ENCODE measurements around the gene PPP5C.

The PPP5C gene

DNA sequence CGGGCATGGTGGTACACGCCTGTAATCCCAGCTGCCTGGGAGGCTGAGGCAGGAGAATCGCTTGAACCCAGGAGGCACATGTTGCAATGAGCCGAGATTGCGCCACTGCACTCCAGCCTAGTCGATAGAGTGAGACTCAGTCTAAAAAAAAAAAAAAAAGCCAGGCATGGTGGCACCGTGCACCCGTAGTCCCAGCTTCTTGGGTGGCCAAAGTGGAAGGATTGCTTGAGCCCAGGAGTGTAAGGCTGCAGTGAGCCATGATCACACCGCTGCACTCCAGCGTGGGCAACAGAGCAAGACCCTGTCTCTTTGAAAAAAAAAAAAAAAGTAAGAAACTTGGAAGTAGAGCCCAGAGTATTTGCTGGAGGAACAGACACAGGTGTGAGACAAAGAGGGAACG lies 38.7 kb downstream of the PPP5C start:
- TF ChIP-seq, protein P1, sequence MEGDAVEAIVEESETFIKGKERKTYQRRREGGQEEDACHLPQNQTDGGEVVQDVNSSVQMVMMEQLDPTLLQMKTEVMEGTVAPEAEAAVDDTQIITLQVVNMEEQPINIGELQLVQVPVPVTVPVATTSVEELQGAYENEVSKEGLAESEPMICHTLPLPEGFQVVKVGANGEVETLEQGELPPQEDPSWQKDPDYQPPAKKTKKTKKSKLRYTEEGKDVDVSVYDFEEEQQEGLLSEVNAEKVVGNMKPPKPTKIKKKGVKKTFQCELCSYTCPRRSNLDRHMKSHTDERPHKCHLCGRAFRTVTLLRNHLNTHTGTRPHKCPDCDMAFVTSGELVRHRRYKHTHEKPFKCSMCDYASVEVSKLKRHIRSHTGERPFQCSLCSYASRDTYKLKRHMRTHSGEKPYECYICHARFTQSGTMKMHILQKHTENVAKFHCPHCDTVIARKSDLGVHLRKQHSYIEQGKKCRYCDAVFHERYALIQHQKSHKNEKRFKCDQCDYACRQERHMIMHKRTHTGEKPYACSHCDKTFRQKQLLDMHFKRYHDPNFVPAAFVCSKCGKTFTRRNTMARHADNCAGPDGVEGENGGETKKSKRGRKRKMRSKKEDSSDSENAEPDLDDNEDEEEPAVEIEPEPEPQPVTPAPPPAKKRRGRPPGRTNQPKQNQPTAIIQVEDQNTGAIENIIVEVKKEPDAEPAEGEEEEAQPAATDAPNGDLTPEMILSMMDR (IDR thresholded peaks at IDR 0.05; ENCODE audit: low read length, missing control alignments): no peak
- DNase-seq (ENCODE audit: low read depth): no peak
- H3K4me3 ChIP-seq (replicated peaks; ENCODE audit: low read depth, low read length): no peak overlapping the region

- H3K4me3 ChIP-seq (replicated peaks; ENCODE audit: low read depth, low read length): no peak overlapping the region
- DNase-seq (ENCODE audit: low read depth): no peak
- TF ChIP-seq, protein P1 (IDR thresholded peaks at IDR 0.05; ENCODE audit: low read length, missing control alignments): no peak
These were observed 39.3 kb downstream of the PPP5C start for GRCh38 chr19:46386151-46386550.

DNA sequence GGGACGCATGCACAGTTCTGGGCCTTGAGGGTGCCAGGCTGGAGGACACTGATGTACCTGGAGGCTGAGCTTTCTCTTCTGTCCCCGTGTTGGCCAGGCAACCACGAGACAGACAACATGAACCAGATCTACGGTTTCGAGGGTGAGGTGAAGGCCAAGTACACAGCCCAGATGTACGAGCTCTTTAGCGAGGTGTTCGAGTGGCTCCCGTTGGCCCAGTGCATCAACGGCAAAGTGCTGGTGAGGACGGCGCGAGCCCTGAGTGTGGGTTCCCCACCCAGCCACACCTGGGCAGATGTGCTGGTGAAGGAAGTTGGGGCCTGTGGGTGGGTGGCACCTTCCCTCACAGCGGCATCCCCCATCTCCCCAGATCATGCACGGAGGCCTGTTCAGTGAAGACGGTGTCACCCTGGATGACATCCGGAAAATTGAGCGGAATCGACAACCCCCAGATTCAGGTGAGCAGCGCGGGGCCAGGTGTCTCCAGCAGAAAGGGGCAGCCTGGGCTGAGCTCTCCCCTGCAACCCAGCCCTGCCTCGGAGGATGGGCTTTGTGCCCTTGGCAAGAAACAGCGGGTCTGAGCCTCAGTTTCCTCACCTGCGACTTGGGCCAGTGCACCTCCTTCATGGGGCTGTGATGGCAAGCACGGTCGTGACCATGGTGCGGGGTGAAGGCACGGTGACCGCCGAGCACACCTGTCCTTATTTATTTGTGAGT lies 40.3 kb downstream of the PPP5C start:
- no peak for DNase-seq (ENCODE audit: low read depth)

GRCh38 chr19:46387713-46388130 lies 40.8 kb downstream of the PPP5C start:
- DNase-seq (ENCODE audit: low read depth): no peak
- TF ChIP-seq, protein P1 (IDR thresholded peaks at IDR 0.05; ENCODE audit: low read length, missing control alignments): no peak
- no peak overlapping the region for H3K4me3 ChIP-seq (replicated peaks; ENCODE audit: low read depth, low read length)

More for the DNA sequence above, 40.3 kb downstream of the PPP5C start:
- TF ChIP-seq, protein P1 (IDR thresholded peaks at IDR 0.05; ENCODE audit: low read length, missing control alignments): no peak
- no peak overlapping the region for H3K4me3 ChIP-seq (replicated peaks; ENCODE audit: low read depth, low read length)

DNA sequence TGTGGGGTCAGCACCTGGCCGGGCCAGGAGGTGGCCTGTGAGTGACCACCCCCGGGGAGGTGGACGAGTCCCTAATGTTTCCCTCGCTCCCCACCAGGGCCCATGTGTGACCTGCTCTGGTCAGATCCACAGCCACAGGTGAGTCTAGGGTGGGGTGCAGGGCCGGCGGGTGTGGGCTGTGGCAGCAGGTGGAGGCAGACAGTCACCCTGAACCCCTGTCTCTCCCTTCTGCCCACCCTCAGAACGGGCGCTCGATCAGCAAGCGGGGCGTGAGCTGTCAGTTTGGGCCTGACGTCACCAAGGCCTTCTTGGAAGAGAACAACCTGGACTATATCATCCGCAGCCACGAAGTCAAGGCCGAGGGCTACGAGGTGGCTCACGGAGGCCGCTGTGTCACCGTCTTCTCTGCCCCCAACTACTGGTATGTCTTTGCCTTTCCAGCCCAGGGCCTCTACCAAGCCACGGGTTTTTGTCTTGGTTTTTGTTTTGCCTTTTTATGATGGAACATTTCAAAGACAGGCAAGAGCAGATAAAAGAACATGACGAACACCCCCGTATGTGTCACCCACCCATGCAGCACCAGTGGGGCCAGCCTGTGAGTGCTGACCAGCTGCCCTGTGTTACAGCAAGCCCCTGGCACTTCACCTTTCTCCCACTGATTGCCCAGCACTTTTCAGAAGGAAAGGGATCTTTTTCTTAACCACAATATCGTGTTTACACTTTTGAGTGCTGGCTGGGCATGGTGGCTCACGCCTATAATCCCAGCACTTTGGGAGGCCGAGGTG lies 41.6 kb downstream of the PPP5C start:
- no peak overlapping the region for H3K4me3 ChIP-seq (replicated peaks; ENCODE audit: low read depth, low read length)
- no peak for DNase-seq (ENCODE audit: low read depth)
- TF ChIP-seq, protein P1 (IDR thresholded peaks at IDR 0.05; ENCODE audit: low read length, missing control alignments): no peak

- no peak for DNase-seq (ENCODE audit: low read depth)
- no peak overlapping the region for H3K4me3 ChIP-seq (replicated peaks; ENCODE audit: low read depth, low read length)
- TF ChIP-seq, protein P1 (IDR thresholded peaks at IDR 0.05; ENCODE audit: low read length, missing control alignments): no peak
These were observed 43.4 kb downstream of the PPP5C start for GRCh38 chr19:46390121-46390858.

All from fibroblast of pulmonary artery (primary cell).